Measurements from ENCODE around the gene PTPN3. TPM values are rescaled to one million over a fixed set of nuclear protein-coding genes. Genes with fewer than 3 reads are reported as not detected.

Gene PTPN3
- polyA plus RNA-seq, 1 of the 3 experiments (the other 2 are of a cell fraction) = 7.5 TPM

GRCh38 chr9:109478051-109478563 is 20.0 kb downstream of the PTPN3 start:
- Histone ChIP-seq H4K20me1 (ENCODE audit: insufficient read depth) (peaks cover 13% of the 10 kb centered on the region; the same call in 1 of the 2 replicates), H3K27ac (ENCODE audit: low read depth in 2 of 2, low read length in 1 of 2) (no peak overlapping the region), H3K27me3 (ENCODE audit: insufficient read depth) (no peaks in the 10 kb centered on the region), H3K4me2 (no peak overlapping the region), H3K4me3 (ENCODE audit: low read depth in 2 of 2, low read length in 1 of 2) (no peak overlapping the region), H2AFZ (ENCODE audit: low read depth) (no peak overlapping the region), H3K36me3 (replicated peaks in 1 of 2; ENCODE audit: control insufficient read depth in 1 of 2, insufficient read depth in 2 of 2, low read length in 1 of 2) (no peaks in the 10 kb centered on the region), H3K9me3 (no peaks in the 10 kb centered on the region), H3K79me2 (ENCODE audit: insufficient read depth) (peaks cover 12% of the 10 kb centered on the region; the same call in 1 of the 2 replicates), H3F3A (replicated peaks; ENCODE audit: insufficient read depth) (peaks cover 5% of the 10 kb centered on the region), H3K9ac (no peak overlapping the region), H3K4me1 (ENCODE audit: control insufficient read depth in 1 of 2, insufficient read depth in 2 of 2, low read depth in 1 of 2, low read length in 1 of 2) (peaks cover 9 to 10% of the 10 kb centered on the region in 2 experiments; a peak in 1 of 4 replicates), H3K9me2 (no peaks in the 10 kb centered on the region)
- TF ChIP-seq RFX5 (IDR thresholded peaks at IDR 0.05; ENCODE audit: low read length) (no peak), RAD21 (IDR thresholded peaks at IDR 0.05; ENCODE audit: low read length) (no peak), GATA2 (CRISPR knock-in tag; IDR thresholded peaks at IDR 0.05) (no peak), CTCF (IDR thresholded peaks at IDR 0.05) (no peak), MXI1 (IDR thresholded peaks at IDR 0.05; ENCODE audit: low read depth, low read length) (no peak), FOXM1 (IDR thresholded peaks at IDR 0.05; ENCODE audit: low read depth) (no peak), IRF3 (IDR thresholded peaks at IDR 0.05; ENCODE audit: low read depth, low read length) (no peak), TAF1 (IDR thresholded peaks at IDR 0.05; ENCODE audit: borderline replicate concordance, low read depth, low read length) (no peak), GABPA (IDR thresholded peaks at IDR 0.05; ENCODE audit: low read depth) (no peak), NRF1 (IDR thresholded peaks at IDR 0.05; ENCODE audit: low read depth, low read length) (no peak), FOXJ3 (CRISPR knock-in tag; IDR thresholded peaks at IDR 0.05) (no peak), YY1 (IDR thresholded peaks at IDR 0.05; ENCODE audit: low read depth) (no peak), ELF1 (IDR thresholded peaks at IDR 0.05) (no peak), NFIC (IDR thresholded peaks at IDR 0.05; ENCODE audit: borderline replicate concordance) (no peak), MAX (IDR thresholded peaks at IDR 0.05; ENCODE audit: low read depth) (no peak), USF2 (IDR thresholded peaks at IDR 0.05; ENCODE audit: borderline replicate concordance, low read depth, low read length) (no peak), SIN3A (IDR thresholded peaks at IDR 0.05; ENCODE audit: borderline replicate concordance, low read depth, low read length) (no peak), PBX3 (IDR thresholded peaks at IDR 0.05) (no peak)
- TF ChIP-seq, protein P1, sequence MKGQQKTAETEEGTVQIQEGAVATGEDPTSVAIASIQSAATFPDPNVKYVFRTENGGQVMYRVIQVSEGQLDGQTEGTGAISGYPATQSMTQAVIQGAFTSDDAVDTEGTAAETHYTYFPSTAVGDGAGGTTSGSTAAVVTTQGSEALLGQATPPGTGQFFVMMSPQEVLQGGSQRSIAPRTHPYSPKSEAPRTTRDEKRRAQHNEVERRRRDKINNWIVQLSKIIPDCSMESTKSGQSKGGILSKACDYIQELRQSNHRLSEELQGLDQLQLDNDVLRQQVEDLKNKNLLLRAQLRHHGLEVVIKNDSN (IDR thresholded peaks at IDR 0.05; ENCODE audit: borderline replicate concordance, low read depth) = no peak
- POLR2A ChIA-PET = no interaction called here
- no peak for DNase-seq
- 92% methylated on average over 7 of the region's 7 CpGs for WGBS (ENCODE audit: low lambda C conversion rate)
- CTCF ChIA-PET = no interaction called here
